NCI-H1048 (cell line): ENCODE data around the gene CLPSL2.

Experiments
- DNase-seq: peaks from one replicate; lab custom pipeline; 2025; lab: John Stamatoyannopoulos, UW

Gene CLPSL2

GRCh38 chr6:35787266-35788218 lies 11.1 kb downstream of the CLPSL2 start:
- no peak for DNase-seq

GRCh38 chr6:35788423-35788982 lies 12.1 kb downstream of the CLPSL2 start:
- DNase-seq: no peak

DNA sequence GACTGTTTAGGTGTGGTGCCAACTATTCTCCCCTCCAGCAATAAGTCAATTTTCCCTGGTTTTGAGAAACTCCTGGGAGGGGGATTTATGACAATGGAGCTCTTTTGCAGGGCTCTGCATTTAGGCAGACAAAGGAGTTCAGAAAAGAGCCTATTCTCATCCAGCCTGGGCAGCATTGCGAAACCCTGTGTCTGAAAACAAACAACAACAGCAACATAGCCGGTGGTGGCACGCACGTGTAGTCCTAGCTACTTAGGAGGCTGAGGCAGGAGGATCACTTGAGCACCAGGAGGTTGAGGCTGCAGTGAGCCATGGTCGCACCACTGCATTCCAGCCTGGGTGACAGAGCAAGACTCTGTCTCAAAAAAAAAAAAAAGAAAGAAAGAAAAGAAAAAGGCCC lies 14.3 kb downstream of the CLPSL2 start:
- DNase-seq: no peak

DNA sequence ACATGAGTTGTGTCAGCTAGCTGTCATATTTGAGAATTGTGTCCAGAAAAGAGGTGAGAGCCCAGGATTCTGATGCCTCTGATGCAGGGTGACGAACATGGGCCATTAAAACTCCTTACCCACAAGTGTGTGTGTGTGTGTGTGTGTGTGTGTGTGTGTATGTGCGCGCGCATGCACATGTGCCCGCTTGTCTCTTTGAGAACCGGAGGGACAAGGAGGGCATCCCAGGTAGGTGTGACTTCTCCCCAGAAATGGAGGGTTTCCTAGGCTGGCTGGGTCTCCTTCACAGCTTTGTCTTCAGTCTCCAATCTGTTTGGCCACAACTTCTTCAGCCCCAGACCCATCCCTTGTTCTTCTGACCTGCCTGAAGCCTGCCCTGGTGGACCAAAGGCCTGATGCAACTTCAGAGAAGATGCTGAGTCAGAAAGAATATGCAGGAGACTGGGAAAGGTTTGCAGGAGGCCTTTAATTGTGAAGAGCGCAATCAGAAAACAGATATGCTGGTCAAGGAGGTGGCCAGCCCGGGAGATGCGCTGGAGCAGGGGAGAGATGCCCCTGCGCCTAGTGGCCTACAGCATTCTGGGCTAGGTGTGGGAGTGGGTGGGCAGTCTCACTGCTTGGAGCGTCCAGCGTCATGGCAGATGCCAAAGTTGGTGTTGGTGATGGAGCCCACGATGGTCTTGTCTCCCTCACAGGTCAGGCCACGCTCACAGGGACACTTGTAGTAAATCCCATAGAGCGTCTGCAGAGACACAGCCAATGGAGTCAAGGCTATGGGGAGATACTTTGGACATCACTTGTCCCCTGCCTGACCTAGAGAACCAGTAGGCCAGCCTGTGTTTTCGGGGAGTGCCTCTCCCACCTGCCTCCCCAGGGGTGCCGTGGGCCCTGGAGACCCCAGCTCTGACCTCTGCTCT lies 18.4 kb downstream of the CLPSL2 start:
- DNase-seq: no peak

DNA sequence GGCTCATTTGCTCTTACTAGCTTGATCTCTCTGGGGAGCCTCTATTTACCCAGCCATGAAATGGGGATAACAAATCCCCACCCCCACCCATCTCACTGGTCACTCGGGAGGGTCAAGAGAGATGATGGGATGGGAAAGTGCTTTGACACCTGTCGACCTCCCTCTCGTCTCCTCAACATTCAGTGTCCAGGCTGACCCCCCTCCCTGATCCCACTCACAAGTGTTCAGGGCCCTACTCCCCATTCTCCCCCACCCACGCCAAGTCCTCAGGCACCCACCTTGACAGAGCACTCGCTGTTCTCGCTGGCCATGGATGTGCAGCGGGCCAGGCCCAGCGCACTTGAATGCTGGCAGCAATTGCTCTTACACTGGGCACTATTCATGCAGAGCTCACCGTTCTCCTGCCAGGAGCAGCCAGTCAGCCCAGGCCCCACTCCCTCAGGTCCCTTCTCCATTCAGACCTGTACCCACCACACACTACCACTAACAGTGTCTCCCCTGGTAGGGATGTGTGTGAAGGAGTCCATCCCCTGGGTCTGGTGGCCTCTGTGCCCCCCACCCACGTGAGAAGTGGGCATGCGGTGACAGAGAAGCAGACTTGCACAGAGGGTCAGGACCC lies 19.2 kb downstream of the CLPSL2 start:
- DNase-seq: no peak

DNA sequence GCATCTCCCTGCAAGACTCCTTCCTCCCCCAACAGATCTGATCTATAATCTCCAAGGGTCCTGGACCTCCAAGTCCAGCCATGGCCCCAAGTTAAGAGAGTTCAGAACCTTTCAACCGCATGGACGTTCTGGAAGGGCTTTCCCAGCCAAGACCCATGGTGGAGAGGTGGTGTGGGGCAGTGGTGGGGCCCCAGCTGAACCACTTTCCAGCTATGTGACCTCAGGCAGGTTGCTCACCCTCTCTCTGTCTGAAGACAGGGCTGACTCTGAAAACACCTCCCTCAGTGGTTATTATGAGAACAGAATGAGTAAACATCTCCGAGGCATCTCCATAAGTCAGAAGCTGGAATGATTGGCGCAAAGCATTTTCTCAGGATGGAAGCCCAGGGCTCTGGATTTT lies 19.8 kb downstream of the CLPSL2 start:
- no peak for DNase-seq

DNA sequence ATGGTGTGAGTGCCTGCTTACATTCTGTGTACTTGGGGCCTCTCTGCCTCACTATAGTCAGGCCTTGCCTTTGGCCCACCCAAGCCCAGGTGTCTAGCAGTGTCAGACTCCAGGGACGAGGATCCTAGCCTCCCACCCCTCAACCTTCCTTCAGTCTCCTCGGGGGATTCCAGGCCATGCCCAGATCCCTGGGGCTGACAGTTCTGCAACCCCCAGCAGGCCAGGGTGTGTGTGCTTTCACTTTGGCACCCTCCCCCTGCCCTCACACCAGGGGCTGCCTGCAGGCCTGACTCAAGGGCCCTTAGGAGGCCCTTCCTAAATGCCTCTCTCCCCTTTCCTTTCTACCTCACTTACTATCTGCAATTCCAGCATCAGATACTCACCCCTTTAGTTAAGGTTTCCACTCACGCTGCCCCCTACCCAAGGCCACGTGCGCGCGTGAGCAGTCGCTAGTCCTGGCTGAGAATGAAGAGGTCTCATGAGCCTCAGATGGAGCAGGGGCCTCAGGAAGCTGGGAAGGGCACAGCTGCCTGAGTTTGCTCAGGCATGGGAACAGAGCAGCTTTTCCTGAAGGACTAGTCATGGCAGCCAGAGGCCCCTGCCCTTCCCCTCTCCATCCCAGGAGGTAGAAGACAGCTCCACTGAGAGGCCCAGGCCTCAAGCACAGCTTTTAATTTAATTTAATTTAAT lies 21.6 kb downstream of the CLPSL2 start:
- no peak for DNase-seq

DNA sequence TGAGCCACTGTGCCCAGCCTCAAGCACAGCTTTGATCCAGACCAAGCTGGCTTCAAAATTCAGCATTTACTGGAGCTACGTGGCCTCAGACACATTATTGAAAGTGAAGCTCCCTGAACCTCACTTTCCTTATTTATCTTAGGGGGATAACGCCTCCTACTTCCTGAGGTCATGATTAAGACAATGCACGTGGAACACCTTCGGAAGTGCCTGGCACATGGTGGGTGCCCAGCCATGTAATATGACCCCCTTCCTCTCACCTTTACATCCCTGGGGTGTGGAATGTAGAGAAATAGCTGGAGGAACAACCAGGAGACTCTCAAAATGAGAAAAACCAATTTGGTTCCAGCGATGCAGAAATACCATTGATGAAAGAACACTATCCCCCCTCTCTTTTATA lies 22.3 kb downstream of the CLPSL2 start:
- DNase-seq: no peak

- DNase-seq: no peak
Observed at GRCh38 chr6:35801148-35801547, 24.8 kb downstream of the CLPSL2 start.

DNA sequence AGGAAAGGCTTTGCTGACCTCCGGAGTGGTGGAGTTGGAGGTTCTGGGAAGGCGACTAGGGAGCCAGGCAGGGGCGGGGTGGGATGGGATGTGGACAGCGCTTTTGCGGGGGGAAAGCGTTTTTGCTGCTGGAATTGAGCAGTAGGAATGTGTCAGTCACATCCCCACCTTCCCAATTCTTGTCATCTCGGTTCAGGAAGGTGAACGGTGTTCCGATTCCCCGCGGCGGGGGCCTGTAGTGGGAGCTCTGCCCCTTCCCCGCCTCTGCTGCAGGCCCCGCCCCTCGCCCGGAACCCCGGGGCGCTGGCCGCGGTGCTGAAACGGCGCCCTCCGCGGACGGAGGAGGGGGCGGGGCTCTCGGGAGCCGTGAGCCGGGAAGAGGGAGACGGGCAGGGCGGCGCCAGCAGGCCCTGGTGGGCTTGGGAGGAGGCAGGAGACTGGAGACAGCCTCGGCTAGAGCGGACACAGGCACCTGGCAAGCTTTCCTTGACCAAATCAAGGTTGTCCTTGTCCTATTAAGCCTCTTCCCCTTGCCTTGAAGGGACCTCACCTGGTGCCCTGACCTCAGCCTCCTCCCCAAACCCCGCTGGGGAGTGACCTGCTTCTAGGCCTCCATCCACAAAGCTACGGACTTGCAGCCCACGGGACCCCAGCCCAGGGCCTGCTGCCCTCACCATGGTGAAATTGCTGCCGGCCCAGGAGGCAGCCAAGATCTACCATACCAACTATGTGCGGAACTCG lies 28.8 kb downstream of the CLPSL2 start, which contains the start of gene LHFPL5:
TSS of gene LHFPL5 (plus strand) at position 357 of the 741 bp plus-strand sequence. CDS start at position 676, 319 bp downstream.
- peak; percentile 42 for DNase-seq

DNA sequence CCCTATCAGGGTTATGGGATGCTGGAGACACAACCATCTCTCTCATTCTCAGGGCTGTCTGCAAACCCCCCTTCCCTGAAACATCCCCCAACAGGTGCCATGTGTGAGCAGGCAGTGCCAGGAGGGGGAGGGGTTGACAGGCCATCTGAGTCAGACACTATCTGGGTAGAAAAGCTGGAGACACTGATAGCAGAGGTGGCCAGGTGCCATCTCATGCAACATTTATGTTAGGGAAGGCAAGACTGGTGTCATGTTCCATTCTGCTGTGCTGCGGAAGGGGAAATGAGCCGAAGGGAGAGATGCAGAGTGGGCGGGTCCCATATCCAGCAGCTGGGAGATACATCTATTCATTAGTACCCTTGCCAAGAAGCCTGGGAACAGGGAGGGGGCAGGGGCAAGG lies 32.3 kb downstream of the CLPSL2 start:
- DNase-seq: no peak

- no peak for DNase-seq
Observed at GRCh38 chr6:35809809-35810208, 33.4 kb downstream of the CLPSL2 start.

GRCh38 chr6:35810971-35811698 lies 34.7 kb downstream of the CLPSL2 start:
- DNase-seq: no peak

DNA sequence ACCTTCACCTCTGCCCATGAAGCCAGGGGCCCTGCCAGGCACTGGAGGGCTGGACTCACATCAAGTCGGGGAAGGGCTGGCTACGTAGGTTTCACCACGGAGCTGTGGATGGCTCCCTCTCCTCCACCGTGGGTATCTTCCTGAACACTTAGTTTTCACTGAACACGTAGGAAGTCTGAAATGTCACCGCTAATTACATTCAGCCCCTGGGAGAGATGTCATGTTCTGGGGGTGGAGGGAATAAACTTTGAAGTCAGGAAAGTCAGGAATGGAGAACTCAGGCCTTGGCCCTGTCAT lies 35.2 kb downstream of the CLPSL2 start:
- no peak for DNase-seq

GRCh38 chr6:35817515-35817914 lies 41.1 kb downstream of the CLPSL2 start:
- DNase-seq: no peak

DNA sequence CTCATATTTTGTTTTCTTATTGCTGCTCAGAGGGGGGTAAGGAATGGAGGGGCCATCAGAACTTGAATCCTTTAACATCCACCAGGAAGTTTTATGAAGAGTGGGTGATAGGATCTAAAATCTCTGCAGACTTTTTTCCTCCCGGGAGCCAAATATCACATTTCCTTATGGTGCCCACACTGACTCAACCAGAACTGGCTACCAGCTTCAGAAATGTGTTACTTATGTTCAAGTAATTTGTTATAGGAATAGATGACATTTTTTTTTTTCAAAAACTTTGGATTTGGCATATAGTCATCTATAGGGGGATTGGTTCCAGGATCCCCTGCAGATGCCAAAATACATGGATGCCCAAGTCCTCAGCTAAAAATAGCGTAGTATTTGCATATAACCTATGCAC lies 47.2 kb downstream of the CLPSL2 start:
- DNase-seq: no peak

GRCh38 chr6:35824552-35825192 lies 48.3 kb downstream of the CLPSL2 start:
- DNase-seq: no peak
